Measurements from ENCODE around the gene SRP72.

DNA sequence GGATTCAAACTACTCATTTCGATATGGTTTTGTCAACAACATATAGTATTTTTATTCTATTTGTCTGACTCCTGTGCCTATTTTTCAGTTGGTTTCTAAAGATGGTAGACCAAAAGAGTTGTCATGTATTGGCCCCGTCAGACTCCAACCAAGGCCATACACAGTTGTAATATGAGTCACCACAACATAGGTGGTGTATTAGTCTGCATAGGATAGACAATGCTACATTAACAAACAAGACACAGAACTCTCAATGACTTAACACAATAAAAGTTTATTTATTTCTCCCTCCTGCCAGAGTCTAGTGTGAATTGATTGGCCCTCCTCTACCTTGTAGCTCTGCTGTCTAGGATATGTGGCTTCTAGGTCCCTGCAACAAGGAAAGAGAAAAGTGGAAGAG, 84.1 kb downstream of the SRP72 start:
- TF ChIP-seq, protein P1, sequence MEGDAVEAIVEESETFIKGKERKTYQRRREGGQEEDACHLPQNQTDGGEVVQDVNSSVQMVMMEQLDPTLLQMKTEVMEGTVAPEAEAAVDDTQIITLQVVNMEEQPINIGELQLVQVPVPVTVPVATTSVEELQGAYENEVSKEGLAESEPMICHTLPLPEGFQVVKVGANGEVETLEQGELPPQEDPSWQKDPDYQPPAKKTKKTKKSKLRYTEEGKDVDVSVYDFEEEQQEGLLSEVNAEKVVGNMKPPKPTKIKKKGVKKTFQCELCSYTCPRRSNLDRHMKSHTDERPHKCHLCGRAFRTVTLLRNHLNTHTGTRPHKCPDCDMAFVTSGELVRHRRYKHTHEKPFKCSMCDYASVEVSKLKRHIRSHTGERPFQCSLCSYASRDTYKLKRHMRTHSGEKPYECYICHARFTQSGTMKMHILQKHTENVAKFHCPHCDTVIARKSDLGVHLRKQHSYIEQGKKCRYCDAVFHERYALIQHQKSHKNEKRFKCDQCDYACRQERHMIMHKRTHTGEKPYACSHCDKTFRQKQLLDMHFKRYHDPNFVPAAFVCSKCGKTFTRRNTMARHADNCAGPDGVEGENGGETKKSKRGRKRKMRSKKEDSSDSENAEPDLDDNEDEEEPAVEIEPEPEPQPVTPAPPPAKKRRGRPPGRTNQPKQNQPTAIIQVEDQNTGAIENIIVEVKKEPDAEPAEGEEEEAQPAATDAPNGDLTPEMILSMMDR (IDR thresholded peaks at IDR 0.05): no peak
- TF ChIP-seq POLR2A (IDR thresholded peaks at IDR 0.05): no peak

Data from body of pancreas (tissue), 4 donors.